Measurements from ENCODE around the gene CPSF4L. TPM values are rescaled to one million over a fixed set of nuclear protein-coding genes. Genes with fewer than 3 reads are reported as not detected.

Gene CPSF4L
- total and polyA plus RNA-seq, 2 of the 13 experiments (the other 11 are each of a cell fraction or from before 2014, with no cell fraction given): 0.73 to 1.6 TPM

DNA sequence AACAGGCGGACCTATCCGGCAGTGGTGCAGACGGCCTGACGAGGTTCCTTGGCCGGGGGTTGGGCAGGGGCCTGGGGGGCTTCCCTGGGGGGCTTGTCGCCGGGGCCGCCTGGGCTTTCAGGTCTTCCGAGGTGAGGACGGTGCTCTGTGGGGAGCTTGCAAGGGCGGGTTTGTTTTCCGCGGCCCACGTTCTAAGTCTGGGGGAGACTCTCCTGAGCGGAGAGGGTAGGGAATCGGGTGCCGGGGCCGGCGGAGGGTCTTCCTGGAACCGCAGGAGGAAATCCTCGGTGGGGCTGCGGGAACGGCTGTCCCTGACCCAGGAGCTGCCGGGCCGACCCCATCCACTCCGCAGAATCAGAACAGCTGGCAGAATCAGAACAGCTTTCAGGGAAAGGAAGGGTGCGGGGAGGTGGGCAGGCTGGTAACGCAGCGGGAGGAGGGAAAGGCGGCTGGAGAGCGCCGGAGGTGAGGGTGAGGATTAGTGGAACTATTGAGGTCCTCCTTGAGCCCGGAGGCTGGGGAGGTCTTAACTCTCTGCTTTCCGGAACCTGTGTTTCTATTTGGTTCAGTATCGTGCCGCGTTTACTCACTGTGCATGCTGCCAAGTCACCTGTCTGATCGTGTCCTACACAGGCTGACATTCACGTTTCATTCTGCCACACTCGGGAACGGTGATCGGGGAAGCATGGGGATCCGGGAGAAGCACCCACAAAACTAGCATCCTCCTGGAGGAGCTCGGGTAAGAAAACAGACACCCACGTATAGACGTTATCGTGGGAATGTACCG is 28.9 kb downstream of the CPSF4L start (continued):
- TF ChIP-seq, protein P1, sequence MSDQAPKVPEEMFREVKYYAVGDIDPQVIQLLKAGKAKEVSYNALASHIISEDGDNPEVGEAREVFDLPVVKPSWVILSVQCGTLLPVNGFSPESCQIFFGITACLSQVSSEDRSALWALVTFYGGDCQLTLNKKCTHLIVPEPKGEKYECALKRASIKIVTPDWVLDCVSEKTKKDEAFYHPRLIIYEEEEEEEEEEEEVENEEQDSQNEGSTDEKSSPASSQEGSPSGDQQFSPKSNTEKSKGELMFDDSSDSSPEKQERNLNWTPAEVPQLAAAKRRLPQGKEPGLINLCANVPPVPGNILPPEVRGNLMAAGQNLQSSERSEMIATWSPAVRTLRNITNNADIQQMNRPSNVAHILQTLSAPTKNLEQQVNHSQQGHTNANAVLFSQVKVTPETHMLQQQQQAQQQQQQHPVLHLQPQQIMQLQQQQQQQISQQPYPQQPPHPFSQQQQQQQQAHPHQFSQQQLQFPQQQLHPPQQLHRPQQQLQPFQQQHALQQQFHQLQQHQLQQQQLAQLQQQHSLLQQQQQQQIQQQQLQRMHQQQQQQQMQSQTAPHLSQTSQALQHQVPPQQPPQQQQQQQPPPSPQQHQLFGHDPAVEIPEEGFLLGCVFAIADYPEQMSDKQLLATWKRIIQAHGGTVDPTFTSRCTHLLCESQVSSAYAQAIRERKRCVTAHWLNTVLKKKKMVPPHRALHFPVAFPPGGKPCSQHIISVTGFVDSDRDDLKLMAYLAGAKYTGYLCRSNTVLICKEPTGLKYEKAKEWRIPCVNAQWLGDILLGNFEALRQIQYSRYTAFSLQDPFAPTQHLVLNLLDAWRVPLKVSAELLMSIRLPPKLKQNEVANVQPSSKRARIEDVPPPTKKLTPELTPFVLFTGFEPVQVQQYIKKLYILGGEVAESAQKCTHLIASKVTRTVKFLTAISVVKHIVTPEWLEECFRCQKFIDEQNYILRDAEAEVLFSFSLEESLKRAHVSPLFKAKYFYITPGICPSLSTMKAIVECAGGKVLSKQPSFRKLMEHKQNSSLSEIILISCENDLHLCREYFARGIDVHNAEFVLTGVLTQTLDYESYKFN (CRISPR knock-in tag; conservative IDR thresholded peaks at IDR 0.05): no peak; the same call in 1 of the 2 replicates
- TF ChIP-seq CHCHD3 (CRISPR knock-in tag; IDR thresholded peaks at IDR 0.05) (0 out of 2 replicates have a peak, but pooled peaks have one; percentile 49), KDM5B (CRISPR knock-in tag; IDR thresholded peaks at IDR 0.05; ENCODE audit: borderline replicate concordance) (peak; percentile 24; the same call in 1 of the 2 replicates), GPN1 (CRISPR knock-in tag; IDR thresholded peaks at IDR 0.05; ENCODE audit: borderline replicate concordance) (no peak), ZNF460 (CRISPR knock-in tag; IDR thresholded peaks at IDR 0.05; ENCODE audit: borderline replicate concordance) (no peak), MXD4 (CRISPR knock-in tag; IDR thresholded peaks at IDR 0.05) (peak; percentile 58; the same call in 1 of the 2 replicates), NPAS2 (CRISPR knock-in tag; IDR thresholded peaks at IDR 0.05; ENCODE audit: borderline replicate concordance) (no peak), ZSCAN25 (CRISPR knock-in tag; IDR thresholded peaks at IDR 0.05) (no peak), ZNF30 (CRISPR knock-in tag; IDR thresholded peaks at IDR 0.05) (no peak), ZNF496 (CRISPR knock-in tag; IDR thresholded peaks at IDR 0.05; ENCODE audit: insufficient replicate concordance) (no peak), RORA (CRISPR knock-in tag; IDR thresholded peaks at IDR 0.05) (no peak), PRPF4 (IDR thresholded peaks at IDR 0.05; ENCODE audit: low read depth, low read length, poor library complexity, severe bottlenecking) (no peak)
- TF ChIP-seq, protein P2, sequence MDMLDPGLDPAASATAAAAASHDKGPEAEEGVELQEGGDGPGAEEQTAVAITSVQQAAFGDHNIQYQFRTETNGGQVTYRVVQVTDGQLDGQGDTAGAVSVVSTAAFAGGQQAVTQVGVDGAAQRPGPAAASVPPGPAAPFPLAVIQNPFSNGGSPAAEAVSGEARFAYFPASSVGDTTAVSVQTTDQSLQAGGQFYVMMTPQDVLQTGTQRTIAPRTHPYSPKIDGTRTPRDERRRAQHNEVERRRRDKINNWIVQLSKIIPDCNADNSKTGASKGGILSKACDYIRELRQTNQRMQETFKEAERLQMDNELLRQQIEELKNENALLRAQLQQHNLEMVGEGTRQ (IDR thresholded peaks at IDR 0.05; ENCODE audit: low read depth, low read length): no peak
- TF ChIP-seq, protein P2 (CRISPR knock-in tag; IDR thresholded peaks at IDR 0.05; ENCODE audit: borderline replicate concordance): no peak
- TF ChIP-seq, protein P3, sequence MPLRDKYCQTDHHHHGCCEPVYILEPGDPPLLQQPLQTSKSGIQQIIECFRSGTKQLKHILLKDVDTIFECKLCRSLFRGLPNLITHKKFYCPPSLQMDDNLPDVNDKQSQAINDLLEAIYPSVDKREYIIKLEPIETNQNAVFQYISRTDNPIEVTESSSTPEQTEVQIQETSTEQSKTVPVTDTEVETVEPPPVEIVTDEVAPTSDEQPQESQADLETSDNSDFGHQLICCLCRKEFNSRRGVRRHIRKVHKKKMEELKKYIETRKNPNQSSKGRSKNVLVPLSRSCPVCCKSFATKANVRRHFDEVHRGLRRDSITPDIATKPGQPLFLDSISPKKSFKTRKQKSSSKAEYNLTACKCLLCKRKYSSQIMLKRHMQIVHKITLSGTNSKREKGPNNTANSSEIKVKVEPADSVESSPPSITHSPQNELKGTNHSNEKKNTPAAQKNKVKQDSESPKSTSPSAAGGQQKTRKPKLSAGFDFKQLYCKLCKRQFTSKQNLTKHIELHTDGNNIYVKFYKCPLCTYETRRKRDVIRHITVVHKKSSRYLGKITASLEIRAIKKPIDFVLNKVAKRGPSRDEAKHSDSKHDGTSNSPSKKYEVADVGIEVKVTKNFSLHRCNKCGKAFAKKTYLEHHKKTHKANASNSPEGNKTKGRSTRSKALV (CRISPR knock-in tag; IDR thresholded peaks at IDR 0.05): no peak
- TF ChIP-seq, protein P4, sequence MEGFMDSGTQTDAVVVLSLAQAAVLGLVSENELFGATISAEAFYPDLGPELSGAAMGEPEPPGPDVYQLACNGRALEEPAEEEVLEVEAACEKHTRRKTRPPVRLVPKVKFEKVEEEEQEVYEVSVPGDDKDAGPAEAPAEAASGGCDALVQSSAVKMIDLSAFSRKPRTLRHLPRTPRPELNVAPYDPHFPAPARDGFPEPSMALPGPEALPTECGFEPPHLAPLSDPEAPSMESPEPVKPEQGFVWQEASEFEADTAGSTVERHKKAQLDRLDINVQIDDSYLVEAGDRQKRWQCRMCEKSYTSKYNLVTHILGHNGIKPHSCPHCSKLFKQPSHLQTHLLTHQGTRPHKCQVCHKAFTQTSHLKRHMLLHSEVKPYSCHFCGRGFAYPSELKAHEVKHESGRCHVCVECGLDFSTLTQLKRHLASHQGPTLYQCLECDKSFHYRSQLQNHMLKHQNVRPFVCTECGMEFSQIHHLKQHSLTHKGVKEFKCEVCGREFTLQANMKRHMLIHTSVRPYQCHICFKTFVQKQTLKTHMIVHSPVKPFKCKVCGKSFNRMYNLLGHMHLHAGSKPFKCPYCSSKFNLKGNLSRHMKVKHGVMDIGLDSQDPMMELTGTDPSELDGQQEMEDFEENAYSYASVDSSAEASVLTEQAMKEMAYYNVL (CRISPR knock-in tag; IDR thresholded peaks at IDR 0.05; ENCODE audit: borderline replicate concordance): no peak
- TF ChIP-seq, protein P5, sequence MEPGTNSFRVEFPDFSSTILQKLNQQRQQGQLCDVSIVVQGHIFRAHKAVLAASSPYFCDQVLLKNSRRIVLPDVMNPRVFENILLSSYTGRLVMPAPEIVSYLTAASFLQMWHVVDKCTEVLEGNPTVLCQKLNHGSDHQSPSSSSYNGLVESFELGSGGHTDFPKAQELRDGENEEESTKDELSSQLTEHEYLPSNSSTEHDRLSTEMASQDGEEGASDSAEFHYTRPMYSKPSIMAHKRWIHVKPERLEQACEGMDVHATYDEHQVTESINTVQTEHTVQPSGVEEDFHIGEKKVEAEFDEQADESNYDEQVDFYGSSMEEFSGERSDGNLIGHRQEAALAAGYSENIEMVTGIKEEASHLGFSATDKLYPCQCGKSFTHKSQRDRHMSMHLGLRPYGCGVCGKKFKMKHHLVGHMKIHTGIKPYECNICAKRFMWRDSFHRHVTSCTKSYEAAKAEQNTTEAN (CRISPR knock-in tag; conservative IDR thresholded peaks at IDR 0.05): 0 out of 2 replicates have a peak, but pooled peaks have one; percentile 7

Data from HepG2 (cell line).